ENCODE data around the gene PPAT.

- TF ChIP-seq CTCF (IDR thresholded peaks at IDR 0.05) = no peak
- TF ChIP-seq POLR2A (IDR thresholded peaks at IDR 0.05) = no peak
Measured at GRCh38 chr4:56391270-56391669, 44.1 kb downstream of the PPAT start.

Data from heart left ventricle (tissue), 13 donors.